NCI-H524 treated with DMSO at 0.1 percent for 48 hours (cell line): Measurements from ENCODE around the gene PCNP.
"Not testable (repeated sequence)": the region's sequence is repeated elsewhere in the genome, so short reads cannot be mapped to it uniquely, and the experiment has no call there.

ENCODE experiments used
- DNase-seq: peaks from one replicate; lab custom pipeline; 2025; lab: John Stamatoyannopoulos, UW

PCNP gene

GRCh38 chr3:101573449-101574387, at the start of gene PCNP:
Gene PCNP (plus strand): TSS chr3:101574180. CDS start chr3:101574216, 36 bp downstream.
- DNase-seq = peak; percentile 96

GRCh38 chr3:101527441-101527840, 46.5 kb upstream of the PCNP start:
- no peak for DNase-seq

- DNase-seq = no peak
Observed at GRCh38 chr3:101527906-101528305, 46.1 kb upstream of the PCNP start.

- DNase-seq = no peak
Observed at GRCh38 chr3:101529816-101530685, 43.9 kb upstream of the PCNP start.

- no peak for DNase-seq
Observed at GRCh38 chr3:101530686-101531047, 43.3 kb upstream of the PCNP start.

- no peak for DNase-seq
Observed at GRCh38 chr3:101531473-101532086, 42.4 kb upstream of the PCNP start.

GRCh38 chr3:101532783-101533602, 41.0 kb upstream of the PCNP start:
- DNase-seq = no peak

GRCh38 chr3:101533603-101533968, 40.4 kb upstream of the PCNP start:
- DNase-seq = no peak

- DNase-seq = no peak
Observed at GRCh38 chr3:101535221-101535620, 38.8 kb upstream of the PCNP start.

GRCh38 chr3:101536266-101536665, 37.7 kb upstream of the PCNP start:
- no peak for DNase-seq

GRCh38 chr3:101536955-101537354, 37.0 kb upstream of the PCNP start:
- DNase-seq = not testable (repeated sequence)

- DNase-seq = no peak
Observed at GRCh38 chr3:101542957-101543356, 31.0 kb upstream of the PCNP start.

- no peak for DNase-seq
Observed at GRCh38 chr3:101544161-101544850, 29.7 kb upstream of the PCNP start.

- DNase-seq = no peak
Observed at GRCh38 chr3:101548527-101549105, 25.4 kb upstream of the PCNP start.

- DNase-seq = no peak
Observed at GRCh38 chr3:101549473-101549872, 24.5 kb upstream of the PCNP start.

GRCh38 chr3:101551359-101552081, 22.5 kb upstream of the PCNP start:
- not testable (repeated sequence) for DNase-seq

- DNase-seq = not testable (repeated sequence)
Observed at GRCh38 chr3:101553381-101553780, 20.6 kb upstream of the PCNP start.

- no peak for DNase-seq
Observed at GRCh38 chr3:101556064-101556463, 17.9 kb upstream of the PCNP start.

GRCh38 chr3:101561630-101562328, 12.2 kb upstream of the PCNP start, which contains the start of gene TRMT10C:
Gene TRMT10C (plus strand): TSS chr3:101561868. CDS start chr3:101564782, 2,914 bp downstream.
- DNase-seq = peak; percentile 83
